HepG2 (cell line): ENCODE measurements around the gene SPG7. TPM values are rescaled to one million over a fixed set of nuclear protein-coding genes. Genes with fewer than 3 reads are reported as not detected.

ENCODE experiments used
- ATM ChIP-seq: fragments of 450-650 bp; IDR thresholded peaks from 2 replicates; pipeline ENCODE4 v1.7.1; 2017; ENCODE audit warnings: mild to moderate bottlenecking, borderline replicate concordance
- CERS6 ChIP-seq: sonication (generic); formaldehyde crosslinking; IDR thresholded peaks from 2 replicates; pipeline ENCODE4 v1.5.0; 2020; ENCODE audit warnings: missing genetic modification reagents
- ELF3 ChIP-seq: IDR thresholded peaks from 2 replicates; pipeline ENCODE4 v1.6.1; 2016; ENCODE audit warnings: missing genetic modification reagents, missing compliant biosample characterization
- ETV5 ChIP-seq: IDR thresholded peaks from 2 replicates; pipeline ENCODE4 v1.6.1; 2018; ENCODE audit warnings: missing biosample characterization, missing genetic modification reagents, inconsistent platforms, borderline replicate concordance
- FOSL1 ChIP-seq: sonication (generic); formaldehyde crosslinking; IDR thresholded peaks from 2 replicates; pipeline ENCODE4 v1.9.0; 2021; ENCODE audit warnings: missing genetic modification reagents, borderline replicate concordance
- FOXJ3 ChIP-seq: sonication (generic); formaldehyde crosslinking; IDR thresholded peaks from 2 replicates; pipeline ENCODE4 v1.4.0; 2020; ENCODE audit warnings: missing genetic modification reagents, mild to moderate bottlenecking, borderline replicate concordance
- IKZF1 ChIP-seq: fragments of 450-650 bp; IDR thresholded peaks from 2 replicates; pipeline ENCODE4 v1.7.1; 2016
- ISL2 ChIP-seq: sonication (generic); formaldehyde crosslinking; IDR thresholded peaks from 2 replicates; pipeline ENCODE4 v1.5.0; 2020; ENCODE audit warnings: missing genetic modification reagents
- JUND ChIP-seq: sonication (generic); formaldehyde crosslinking; IDR thresholded peaks from 2 replicates; pipeline ENCODE4 v1.8.0; 2022; ENCODE audit warnings: mild to moderate bottlenecking, missing genetic modification reagents
- MAX ChIP-seq: IDR thresholded peaks from 2 replicates; pipeline ENCODE4 v1.6.1; 2012; ENCODE audit warnings: inconsistent platforms
- MXD1 ChIP-seq: sonication (generic); formaldehyde crosslinking; IDR thresholded peaks from 2 replicates; pipeline ENCODE4 v1.4.0; 2020; ENCODE audit warnings: mild to moderate bottlenecking, missing genetic modification reagents
- NBN ChIP-seq: fragments of 450-650 bp; conservative IDR thresholded peaks from 2 replicates; pipeline ENCODE4 v1.6.1; 2017
- NCOA2 ChIP-seq: sonication (generic); formaldehyde crosslinking; IDR thresholded peaks from 2 replicates; pipeline ENCODE4 v1.8.0; 2022; ENCODE audit warnings: inconsistent platforms
- NFIC ChIP-seq: IDR thresholded peaks from 2 replicates; pipeline ENCODE4 v1.6.1; 2012; ENCODE audit warnings: mild to moderate bottlenecking, low read length, inconsistent platforms
- PAF1 ChIP-seq: IDR thresholded peaks from 2 replicates; pipeline ENCODE4 v1.6.1; 2016; ENCODE audit warnings: missing genetic modification reagents, missing compliant biosample characterization
- PLSCR1 ChIP-seq: sonication (generic); formaldehyde crosslinking; IDR thresholded peaks from 2 replicates; pipeline ENCODE4 v1.5.0; 2020; ENCODE audit warnings: missing genetic modification reagents, mild to moderate bottlenecking, borderline replicate concordance
- RFXAP ChIP-seq: sonication (generic); formaldehyde crosslinking; IDR thresholded peaks from 2 replicates; pipeline ENCODE4 v1.4.0; 2020; ENCODE audit warnings: missing genetic modification reagents, borderline replicate concordance
- SKIL ChIP-seq: sonication (generic); formaldehyde crosslinking; IDR thresholded peaks from 2 replicates; pipeline ENCODE4 v1.8.0; 2022; ENCODE audit warnings: missing genetic modification reagents, mild to moderate bottlenecking, moderate library complexity, borderline replicate concordance
- ZBTB42 ChIP-seq: sonication (generic); formaldehyde crosslinking; IDR thresholded peaks from 2 replicates; pipeline ENCODE4 v1.5.0; 2020; ENCODE audit warnings: mild to moderate bottlenecking, missing genetic modification reagents
- ZMAT5 ChIP-seq: sonication (generic); formaldehyde crosslinking; IDR thresholded peaks from 2 replicates; pipeline ENCODE4 v1.5.0; 2020; ENCODE audit warnings: mild to moderate bottlenecking, low read depth, missing genetic modification reagents, borderline replicate concordance
- ZNF724P ChIP-seq: sonication (generic); formaldehyde crosslinking; IDR thresholded peaks from 2 replicates; pipeline ENCODE4 v1.8.0; 2022; ENCODE audit warnings: missing genetic modification reagents, borderline replicate concordance
- polyA plus RNA-seq, 8 experiments: library from polyadenylated mRNA; depleted of rRNA in 3 of 8; stranded (reverse) in 7 of 8; unstranded in 1 of 8; fragments of >200 nt; fragmentation: Illumina TruSeq in 4 of 8; extraction: Trizol in 4 of 8; gene quantifications; 2 replicates each; pipeline versions ENCODE4 v1.2.1 to v1.2.3, GENCODE V29; 2011 to 2016; ENCODE audit warnings: low read depth in 4 of 8, missing spikeins in 1 of 8, mixed read lengths in 1 of 8; ENCODE audit not compliant: insufficient read depth in 1 of 8
- total RNA-seq, 5 experiments: library from RNA; depleted of rRNA; stranded (reverse); fragments of >200 nt; fragmentation: Illumina TruSeq; extraction: Trizol; gene quantifications; 2 replicates each; pipeline ENCODE4 v1.2.3, GENCODE V29; 2016; ENCODE audit warnings: low read depth in 1 of 5

SPG7 gene
- total and polyA plus RNA-seq, 2 of the 13 experiments (the other 11 are each of a cell fraction or from before 2014, with no cell fraction given): 66.0 to 136 TPM

GRCh38 chr16:89505204-89506112, 2.7 kb upstream of the SPG7 start (continued):
- peak; percentile 93 for TF ChIP-seq SKIL (CRISPR knock-in tag)
- TF ChIP-seq NFIC: peak; percentile 95
- TF ChIP-seq FOSL1 (CRISPR knock-in tag): peak; percentile 25; the same call in 1 of the 2 replicates
- no peak for TF ChIP-seq IKZF1
- no peak for TF ChIP-seq ATM
- no peak for TF ChIP-seq CERS6 (CRISPR knock-in tag)
- TF ChIP-seq MXD1 (CRISPR knock-in tag): no peak
- peak; percentile 90 for TF ChIP-seq ETV5 (CRISPR knock-in tag)
- peak; percentile 55 for TF ChIP-seq ISL2
- TF ChIP-seq NCOA2 (CRISPR knock-in tag): peak; percentile 79
- TF ChIP-seq ZMAT5 (CRISPR knock-in tag): no peak
- TF ChIP-seq JUND (CRISPR knock-in tag): peak; percentile 85
- no peak for TF ChIP-seq ZBTB42 (CRISPR knock-in tag)
- TF ChIP-seq ZNF724P (CRISPR knock-in tag): peak; percentile 97; the same call in 1 of the 2 replicates
- TF ChIP-seq PLSCR1: no peak; the same call in 1 of the 2 replicates
- TF ChIP-seq PAF1 (CRISPR knock-in tag): no peak
- TF ChIP-seq RFXAP: peak; percentile 84; the same call in 1 of the 2 replicates
- TF ChIP-seq ELF3 (CRISPR knock-in tag): peak; percentile 100
- TF ChIP-seq MAX: peak; percentile 88
- no peak for TF ChIP-seq NBN
- TF ChIP-seq FOXJ3 (CRISPR knock-in tag): peak; percentile 15; the same call in 1 of the 2 replicates
